Kidney epithelial cell (primary cell): ENCODE measurements around the gene THRAP3. TPM values are rescaled to one million over a fixed set of nuclear protein-coding genes. Genes with fewer than 3 reads are reported as not detected.

Experiments used
- DNase-seq: peaks from one replicate; pipeline ENCODE4 v3.0.0-alpha.2; 2010; ENCODE audit warnings: low read depth
- H3K27me3 ChIP-seq: 2 replicates; pipeline ENCODE4 v1.6.0; 2011; ENCODE audit warnings: low read length; ENCODE audit not compliant: control insufficient read depth, insufficient read depth
- H3K36me3 ChIP-seq: 2 replicates; pipeline ENCODE4 v1.5.1; 2011; ENCODE audit warnings: low read length; ENCODE audit not compliant: control insufficient read depth, insufficient read depth
- H3K4me3 ChIP-seq: 2 replicates; pipeline ENCODE4 v1.5.1; 2011; ENCODE audit warnings: low read depth, mild to moderate bottlenecking, control low read depth, low read length
- CTCF ChIP-seq: IDR thresholded peaks from 2 replicates; pipeline ENCODE4 v1.5.1; 2011; ENCODE audit warnings: mild to moderate bottlenecking, moderate library complexity, low read length, control low read depth, inconsistent platforms; ENCODE audit not compliant: insufficient read depth, poor library complexity, severe bottlenecking
- total RNA-seq: library from RNA; depleted of rRNA; stranded (reverse); fragments of >200 nt; gene quantifications from 2 replicates; pipeline ENCODE4 v1.2.3, GENCODE V29; 2015

THRAP3 gene
- total RNA-seq, 1 donor from 2014 or later: 105 TPM

DNA sequence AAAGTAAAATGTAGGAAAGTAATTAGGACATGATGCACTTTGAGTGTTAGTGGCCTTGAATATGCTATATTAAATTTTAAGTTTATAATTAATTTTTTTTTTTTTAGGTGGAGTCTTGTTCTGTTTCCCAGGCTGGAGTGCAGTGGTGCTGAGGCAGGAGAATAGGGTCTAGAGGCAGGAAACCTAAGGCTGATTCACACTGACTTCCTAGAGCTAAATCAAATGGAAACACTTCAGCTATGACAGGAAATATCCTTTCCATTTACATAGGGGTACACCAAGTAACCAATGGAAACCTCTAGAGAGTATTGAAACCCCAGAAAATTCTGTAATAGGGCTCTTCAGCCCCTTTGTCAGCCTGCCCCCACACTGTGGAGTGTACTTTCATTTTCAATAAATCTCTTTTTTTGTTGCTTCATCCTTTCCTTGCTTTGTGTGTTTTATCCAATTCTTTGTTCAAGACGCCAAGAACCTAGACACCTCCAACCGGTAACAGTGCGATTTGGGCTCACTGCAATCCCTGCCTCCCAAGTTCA is 17.9 kb upstream of the THRAP3 start:
- DNase-seq: no peak
- no peaks in the 10 kb centered on the region for H3K36me3 ChIP-seq
- no peak for TF ChIP-seq CTCF

DNA sequence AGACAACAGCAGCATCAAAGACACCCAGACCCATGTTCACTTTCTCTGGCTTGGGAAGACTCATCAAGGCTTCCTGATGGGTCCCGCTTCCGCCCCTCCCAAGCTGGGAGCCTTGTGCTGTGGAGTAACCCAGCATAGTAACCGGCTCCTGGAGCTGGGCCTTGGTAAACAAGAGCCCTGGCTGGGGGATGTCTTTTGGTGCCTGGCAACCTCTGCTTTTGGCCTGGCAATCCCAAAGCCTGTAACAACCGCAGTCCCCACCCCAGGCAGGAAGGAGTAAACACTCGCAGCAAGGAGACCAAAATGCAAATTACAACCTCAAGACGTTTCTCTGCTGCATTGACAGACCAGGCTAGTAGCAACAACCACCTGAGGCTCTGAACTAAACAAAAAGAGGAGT is 16.9 kb upstream of the THRAP3 start:
- no peak for TF ChIP-seq CTCF
- DNase-seq: no peak
- Histone ChIP-seq H3K36me3 (no peaks in the 10 kb centered on the region), H3K27me3 (no peaks in the 10 kb centered on the region), H3K4me3 (no peak overlapping the region)

More for the DNA sequence above, 17.9 kb upstream of the THRAP3 start:
- H3K27me3 ChIP-seq: no peaks in the 10 kb centered on the region
- no peak overlapping the region for H3K4me3 ChIP-seq

GRCh38 chr1:36208978-36209703 is 15.1 kb upstream of the THRAP3 start:
- Histone ChIP-seq H3K4me3 (no peak overlapping the region), H3K27me3 (no peaks in the 10 kb centered on the region), H3K36me3 (no peaks in the 10 kb centered on the region)
- TF ChIP-seq CTCF: no peak
- no peak for DNase-seq

- TF ChIP-seq CTCF: no peak
- DNase-seq: no peak
- no peaks in the 10 kb centered on the region for H3K36me3 ChIP-seq
- no peaks in the 10 kb centered on the region for H3K27me3 ChIP-seq
- H3K4me3 ChIP-seq: no peak overlapping the region
Observed at GRCh38 chr1:36211307-36211706, 12.9 kb upstream of the THRAP3 start.

GRCh38 chr1:36211841-36212240 is 12.4 kb upstream of the THRAP3 start:
- no peak for DNase-seq
- no peaks in the 10 kb centered on the region for H3K36me3 ChIP-seq
- TF ChIP-seq CTCF: no peak
- H3K4me3 ChIP-seq: no peak overlapping the region
- no peaks in the 10 kb centered on the region for H3K27me3 ChIP-seq

DNA sequence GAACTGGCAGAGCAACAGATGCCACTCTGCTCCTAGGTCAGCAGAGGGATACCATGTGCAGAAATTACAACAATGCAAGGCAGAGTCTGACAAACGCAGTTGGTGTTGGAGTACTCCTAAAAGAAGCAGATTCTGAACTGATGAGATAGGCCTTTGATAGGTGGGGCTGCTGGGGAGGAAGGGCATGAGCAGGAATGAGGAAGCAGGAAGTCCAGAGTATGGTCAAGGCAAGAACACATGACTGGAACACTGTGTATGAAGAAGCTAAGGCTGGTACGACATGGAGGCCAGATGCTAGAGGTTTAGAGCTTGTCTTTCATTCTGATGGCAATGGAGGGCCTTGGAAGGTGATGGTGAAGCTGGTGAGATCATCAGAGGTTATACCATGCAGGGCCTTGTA is 11.5 kb upstream of the THRAP3 start:
- Histone ChIP-seq H3K27me3 (no peaks in the 10 kb centered on the region), H3K4me3 (no peak overlapping the region), H3K36me3 (no peaks in the 10 kb centered on the region)
- no peak for TF ChIP-seq CTCF
- no peak for DNase-seq
